ENCODE data around the gene PTPRM. TPM values are rescaled to one million over a fixed set of nuclear protein-coding genes. Genes with fewer than 3 reads are reported as not detected.

The PTPRM gene
- polyA plus RNA-seq, 3 donors = 0.04 to 2.1 (median 0.66) TPM

GRCh38 chr18:7603259-7604000, 36.3 kb downstream of the PTPRM start:
- DNase-seq = no peak
- Mint-ChIP-seq H3K27ac (no peak overlapping the region), H3K27me3 (ENCODE audit: low read depth in 3 of 3) (peaks cover 0 to 2% (median 1%) of the 10 kb centered on the region in 3 donors), H3K4me1 (peaks cover 4% of the 10 kb centered on the region), H3K36me3 (no peaks in the 10 kb centered on the region), H3K4me3 (no peak overlapping the region), H3K9me3 (peaks cover 0 to 7% (median 2%) of the 10 kb centered on the region in 7 donors)
- no peaks in the 10 kb centered on the region for H4K20me1 ChIP-seq (ENCODE audit: insufficient read depth, low read length)
- no peaks in the 10 kb centered on the region for H3K4me1 ChIP-seq (ENCODE audit: control insufficient read depth in 1 of 2, insufficient read depth in 2 of 2, low read length in 2 of 2)
- intact Hi-C loops (cut with micrococcal nuclease) = no loop called here
- no peak overlapping the region for H3K4me2 ChIP-seq (replicated peaks; ENCODE audit: extremely low read depth, low read length, poor library complexity, severe bottlenecking)
- TF ChIP-seq CTCF (IDR thresholded peaks at IDR 0.05) = no peak
- H3K27ac ChIP-seq (ENCODE audit: low read depth in 1 of 2, low read length in 2 of 2) = no peak overlapping the region
- no peak overlapping the region for H3K9ac ChIP-seq (ENCODE audit: insufficient read depth, low read length, poor library complexity, severe bottlenecking)
- no peaks in the 10 kb centered on the region for H3K79me2 ChIP-seq (ENCODE audit: insufficient read depth, low read length)
- H3K27me3 ChIP-seq (ENCODE audit: control insufficient read depth in 2 of 2, insufficient read depth in 2 of 2, low read length in 2 of 2) = no peaks in the 10 kb centered on the region
- WGBS (ENCODE audit: insufficient coverage) = 91% methylated on average over 3 of the region's 4 CpGs
- H3K36me3 ChIP-seq (replicated peaks in 1 of 2; ENCODE audit: control insufficient read depth in 1 of 2, insufficient read depth in 2 of 2, low read length in 2 of 2) = no peaks in the 10 kb centered on the region
- H3K4me3 ChIP-seq (replicated peaks in 1 of 3; ENCODE audit: low read depth in 2 of 3, low read length in 3 of 3) = no peak overlapping the region
- H2AFZ ChIP-seq (ENCODE audit: insufficient read depth, low read depth, low read length, poor library complexity, severe bottlenecking) = no peak overlapping the region
- peaks cover 0 to 2% of the 10 kb centered on the region in 2 donors for H3K9me3 ChIP-seq (replicated peaks in 1 of 2; ENCODE audit: control insufficient read depth in 1 of 2, insufficient read depth in 1 of 2, low read length in 2 of 2)

- peaks cover 4% of the 10 kb centered on the region for H3K4me1 Mint-ChIP-seq
- H3K27ac Mint-ChIP-seq = no peak overlapping the region
- Histone ChIP-seq H4K20me1 (ENCODE audit: insufficient read depth, low read length) (no peaks in the 10 kb centered on the region), H3K27ac (ENCODE audit: low read depth in 1 of 2, low read length in 2 of 2) (no peak overlapping the region), H3K27me3 (ENCODE audit: control insufficient read depth in 2 of 2, insufficient read depth in 2 of 2, low read length in 2 of 2) (no peaks in the 10 kb centered on the region), H3K4me1 (ENCODE audit: control insufficient read depth in 1 of 2, insufficient read depth in 2 of 2, low read length in 2 of 2) (no peaks in the 10 kb centered on the region), H3K79me2 (ENCODE audit: insufficient read depth, low read length) (no peaks in the 10 kb centered on the region), H3K36me3 (replicated peaks in 1 of 2; ENCODE audit: control insufficient read depth in 1 of 2, insufficient read depth in 2 of 2, low read length in 2 of 2) (no peaks in the 10 kb centered on the region), H3K4me2 (replicated peaks; ENCODE audit: extremely low read depth, low read length, poor library complexity, severe bottlenecking) (no peak overlapping the region), H2AFZ (ENCODE audit: insufficient read depth, low read depth, low read length, poor library complexity, severe bottlenecking) (no peak overlapping the region), H3K4me3 (replicated peaks in 1 of 3; ENCODE audit: low read depth in 2 of 3, low read length in 3 of 3) (no peak overlapping the region), H3K9ac (ENCODE audit: insufficient read depth, low read length, poor library complexity, severe bottlenecking) (no peak overlapping the region), H3K9me3 (replicated peaks in 1 of 2; ENCODE audit: control insufficient read depth in 1 of 2, insufficient read depth in 1 of 2, low read length in 2 of 2) (peaks cover 0 to 2% of the 10 kb centered on the region in 2 donors)
- H3K9me3 Mint-ChIP-seq = peaks cover 0 to 6% (median 2%) of the 10 kb centered on the region in 7 donors
- intact Hi-C loops (cut with micrococcal nuclease) = no loop called here
- peaks cover 0 to 2% (median 1%) of the 10 kb centered on the region in 3 donors for H3K27me3 Mint-ChIP-seq (ENCODE audit: low read depth in 3 of 3)
- 100% methylated on average over 2 of the region's 3 CpGs for WGBS (ENCODE audit: insufficient coverage)
- TF ChIP-seq CTCF (IDR thresholded peaks at IDR 0.05) = no peak
- DNase-seq = no peak
- H3K36me3 Mint-ChIP-seq = no peaks in the 10 kb centered on the region
- no peak overlapping the region for H3K4me3 Mint-ChIP-seq
Observed at GRCh38 chr18:7604361-7604760, 37.2 kb downstream of the PTPRM start.
